HTR-8/SVneo (cell line): ENCODE results near the gene CCDC97.

Experiments
- DNase-seq: peaks from one replicate; pipeline ENCODE4 v3.0.0; 2011; ENCODE audit warnings: low spot score, mixed read lengths; ENCODE audit not compliant: insufficient read length
- FAIRE-seq: peaks from 2 replicates; lab custom pipeline; 2011; peaks lifted over from hg19 to GRCh38; lab: Jason Lieb, UNC

The CCDC97 gene

DNA sequence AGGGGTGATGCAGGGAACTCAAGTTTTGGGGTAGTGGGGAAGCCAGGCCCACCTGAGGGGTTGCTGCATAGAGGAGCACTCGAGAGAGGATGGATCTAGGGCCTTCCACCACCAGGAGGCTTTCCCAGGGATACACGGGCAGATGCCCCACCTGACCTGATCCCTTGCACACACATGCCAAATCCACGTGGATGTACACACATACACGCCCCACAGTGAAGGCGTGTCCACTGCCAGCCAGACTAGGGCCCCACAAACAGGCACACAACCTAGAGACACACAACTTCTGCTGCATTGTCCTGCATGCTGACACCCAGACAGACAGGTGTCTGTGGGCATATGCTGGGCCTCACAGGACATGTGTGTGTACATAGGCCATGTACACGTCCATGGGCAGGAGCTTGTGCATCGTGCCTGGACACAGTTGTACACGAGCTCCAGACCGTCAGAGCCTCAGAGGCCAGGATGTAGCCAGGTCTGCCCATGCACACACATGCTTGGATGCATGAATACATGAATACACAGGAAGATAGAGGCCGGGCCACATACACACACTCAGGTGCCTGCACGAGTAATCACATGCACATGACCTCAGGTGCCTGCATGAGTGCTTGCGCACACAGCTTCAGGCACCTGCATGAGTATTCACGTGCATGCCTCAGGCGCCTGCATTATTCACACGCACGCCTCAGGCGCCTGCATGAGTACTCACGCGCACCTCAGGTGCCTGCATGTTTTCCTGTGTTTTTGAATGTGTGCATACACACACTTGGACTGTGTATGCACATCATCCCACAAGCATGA lies 8.9 kb downstream of the CCDC97 start:
- FAIRE-seq, result no peak
- DNase-seq, result no peak

DNA sequence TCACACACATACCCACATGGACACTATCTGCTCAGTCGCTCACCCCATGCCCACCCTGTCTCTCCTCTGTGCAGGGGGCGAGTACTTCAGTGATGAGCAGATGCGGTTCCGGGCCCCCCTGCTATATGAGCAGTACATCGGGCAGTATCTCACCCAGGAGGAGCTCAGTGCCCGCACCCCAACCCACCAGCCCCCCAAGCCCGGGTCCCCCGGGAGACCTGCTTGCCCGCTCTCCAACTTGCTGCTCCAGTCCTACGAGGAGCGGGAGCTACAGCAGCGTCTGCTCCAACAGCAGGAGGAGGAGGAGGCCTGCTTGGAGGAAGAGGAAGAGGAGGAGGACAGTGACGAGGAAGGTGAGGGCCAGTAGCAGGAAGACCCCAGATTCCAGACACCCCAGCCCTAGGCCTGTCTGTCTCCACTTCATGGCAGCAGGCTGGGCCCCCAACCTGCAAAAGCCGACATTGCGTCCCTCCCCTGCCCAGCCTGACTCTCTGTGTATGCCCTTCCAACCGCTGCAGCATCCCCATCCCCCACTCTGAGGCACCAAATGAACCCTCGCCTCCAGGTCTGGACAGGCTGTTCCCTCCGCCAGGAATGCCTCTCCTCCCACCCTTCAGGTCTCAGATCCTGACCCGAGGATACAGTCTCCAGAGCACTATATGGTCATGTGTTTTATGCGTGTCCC lies 9.7 kb downstream of the CCDC97 start:
- no peak for DNase-seq

DNA sequence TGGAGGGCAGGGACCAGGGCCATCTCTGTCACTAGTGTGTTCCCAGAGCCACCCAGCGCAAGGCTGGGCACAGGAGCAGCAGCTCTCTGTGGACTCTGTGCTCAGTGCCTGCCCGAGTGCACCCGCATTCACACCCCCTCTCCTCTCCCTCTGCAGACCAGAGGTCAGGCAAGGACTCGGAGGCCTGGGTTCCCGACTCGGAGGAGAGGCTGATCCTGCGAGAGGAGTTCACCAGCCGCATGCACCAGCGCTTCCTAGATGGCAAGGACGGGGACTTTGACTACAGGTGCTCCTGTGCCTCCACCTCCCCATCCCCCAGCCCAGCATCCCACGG lies 10.2 kb downstream of the CCDC97 start:
- FAIRE-seq (no peak), DNase-seq (no peak)

More for the DNA sequence above, 9.7 kb downstream of the CCDC97 start:
- FAIRE-seq, result no peak

DNA sequence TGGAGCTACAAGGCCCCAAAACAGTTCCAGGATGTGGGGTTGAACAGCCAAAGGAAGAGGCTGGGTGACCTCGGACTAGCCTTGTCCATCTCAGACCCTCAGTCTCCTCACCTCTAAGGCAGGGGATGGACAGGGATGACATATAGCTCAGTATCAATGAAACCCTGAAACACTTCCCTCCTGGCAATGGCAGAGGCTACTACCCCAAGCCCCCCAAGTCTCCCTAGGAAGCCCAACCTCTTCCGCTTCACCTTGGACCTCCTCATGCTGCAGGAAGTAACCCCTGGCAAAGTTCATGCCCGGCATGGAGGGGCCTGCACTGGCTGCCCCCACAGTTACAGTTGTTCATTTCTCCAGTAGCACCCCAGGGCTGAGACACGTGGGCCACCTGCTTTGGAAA lies 10.6 kb downstream of the CCDC97 start:
- no peak for DNase-seq
- no peak for FAIRE-seq

DNA sequence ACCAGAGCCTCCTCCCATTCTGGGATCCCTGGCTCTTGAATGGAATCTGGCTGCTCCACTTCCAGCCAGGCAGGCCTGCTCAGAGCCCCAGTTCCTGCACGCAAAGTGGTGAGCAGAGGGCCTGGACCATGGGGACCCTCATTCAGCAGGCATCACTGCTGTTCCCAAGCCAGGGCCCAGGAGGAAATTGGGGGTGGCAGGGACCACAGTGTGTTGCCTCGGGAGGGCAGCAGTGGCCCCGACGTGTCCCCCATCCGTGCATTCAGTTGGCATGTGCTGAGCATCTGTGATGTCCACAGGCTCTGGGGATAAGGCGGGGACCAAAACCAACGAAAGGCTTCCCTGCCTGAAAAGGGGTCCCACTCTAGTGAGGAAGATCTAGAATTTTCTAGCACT lies 11.2 kb downstream of the CCDC97 start:
- no peak for DNase-seq
- FAIRE-seq, result no peak

DNA sequence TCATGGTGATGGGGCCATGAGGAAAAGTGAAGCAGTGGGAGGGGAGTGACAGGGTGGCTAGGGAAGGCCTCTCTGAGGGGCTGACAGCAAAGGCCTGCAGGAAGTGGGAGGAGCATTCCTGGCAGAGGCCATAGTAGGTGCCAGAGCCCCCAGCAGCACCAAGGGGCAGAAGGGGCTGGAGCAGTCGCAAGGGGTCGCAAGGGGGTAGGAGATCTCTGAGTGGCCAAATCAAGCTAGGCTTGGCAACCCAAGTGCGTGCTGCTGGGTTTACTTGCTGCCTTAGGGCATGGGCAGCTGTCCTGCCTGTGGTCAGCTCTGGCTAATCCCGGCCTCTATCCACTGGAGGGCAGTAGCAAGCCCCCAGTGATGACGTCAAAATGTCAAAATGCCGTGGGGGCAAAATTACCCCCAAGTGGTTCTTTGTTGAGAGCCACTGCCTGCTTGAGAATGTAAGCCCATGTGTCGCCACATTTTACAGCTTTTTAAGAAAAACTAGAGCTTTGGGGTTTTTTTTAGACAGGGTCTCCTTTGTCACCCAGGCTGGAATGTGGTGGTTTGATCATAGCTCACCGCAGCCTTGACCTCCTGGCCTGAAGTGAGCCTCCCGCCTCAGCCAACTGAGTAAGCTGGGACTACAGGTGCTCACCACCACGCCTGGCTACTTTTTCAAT lies 11.8 kb downstream of the CCDC97 start:
- DNase-seq (peak; percentile 72), FAIRE-seq (peak; percentile 92)

DNA sequence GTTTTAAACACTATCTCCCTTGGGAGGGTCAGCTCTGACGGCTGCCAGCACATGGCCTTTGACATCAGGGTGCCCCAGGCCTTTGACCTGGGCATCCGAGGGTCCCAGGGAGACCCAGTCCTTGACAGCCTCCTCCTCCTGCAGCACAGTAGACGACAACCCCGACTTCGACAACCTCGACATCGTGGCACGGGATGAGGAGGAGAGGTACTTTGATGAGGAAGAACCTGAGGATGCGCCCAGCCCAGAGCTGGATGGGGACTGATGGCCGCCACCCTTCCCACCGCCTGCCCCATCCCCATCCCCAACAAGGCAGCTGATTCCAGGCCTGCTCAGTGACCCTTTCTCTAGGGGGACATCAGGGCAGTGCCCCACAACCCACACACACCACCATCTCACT lies 12.5 kb downstream of the CCDC97 start:
- no peak for DNase-seq

DNA sequence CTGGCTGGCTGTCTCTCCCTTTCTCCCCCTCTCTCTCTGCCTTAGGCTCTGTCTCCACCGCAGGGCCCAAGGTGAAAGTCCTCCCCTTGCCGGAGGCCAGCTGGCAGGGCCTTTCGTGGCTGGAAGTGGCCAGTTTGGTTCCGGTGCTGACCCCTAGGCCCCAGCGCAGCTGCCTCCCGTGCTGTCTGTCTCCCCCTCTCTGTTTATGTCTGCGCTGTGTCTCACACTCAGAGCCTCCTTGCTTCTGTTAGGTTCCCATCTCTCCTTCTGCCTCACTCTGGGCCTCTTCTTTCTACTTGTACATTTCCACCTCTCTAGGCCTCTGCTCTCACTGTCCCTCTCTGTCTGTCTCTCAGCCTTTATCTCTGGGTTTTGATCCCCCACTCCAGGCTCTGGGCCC lies 13.1 kb downstream of the CCDC97 start:
- FAIRE-seq, result no peak

More for the DNA sequence above, 12.5 kb downstream of the CCDC97 start:
- no peak for FAIRE-seq

DNA sequence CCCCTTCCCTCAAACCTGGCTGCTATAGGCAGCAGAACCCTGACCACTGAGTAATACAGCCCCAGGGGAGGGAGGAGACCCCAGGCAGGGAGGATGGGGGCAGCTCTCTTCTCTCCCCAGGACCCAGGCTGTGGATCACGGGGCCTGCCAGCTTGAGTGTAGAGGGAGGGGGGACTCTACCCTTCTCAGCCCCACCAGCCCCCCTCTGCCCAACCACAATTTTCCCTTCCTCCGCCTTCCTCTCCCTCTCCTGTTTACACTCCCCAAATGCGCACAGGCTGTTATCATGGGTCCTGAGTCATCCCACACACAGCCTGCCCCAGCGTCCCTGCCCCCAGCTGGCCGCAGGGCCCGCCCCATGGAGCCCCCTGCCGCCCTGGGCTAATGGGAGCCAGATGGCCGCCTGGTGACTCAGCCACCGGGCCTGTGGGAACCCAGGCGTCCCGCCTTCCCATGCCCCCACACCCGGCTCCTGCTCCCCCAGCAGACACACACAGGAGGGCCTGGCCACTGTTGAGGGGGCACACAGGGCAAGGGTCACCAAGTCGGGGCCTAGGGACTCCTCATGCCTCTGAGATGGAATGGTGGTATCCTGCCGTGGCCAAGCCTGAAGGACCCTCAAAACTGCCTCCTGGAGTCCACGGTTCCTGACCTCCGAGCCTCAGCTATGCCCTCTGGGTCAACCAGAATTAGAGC lies 13.6 kb downstream of the CCDC97 start:
- peak; percentile 94 for FAIRE-seq
- DNase-seq, result peak; percentile 92

More for the DNA sequence above, 13.1 kb downstream of the CCDC97 start:
- no peak for DNase-seq

DNA sequence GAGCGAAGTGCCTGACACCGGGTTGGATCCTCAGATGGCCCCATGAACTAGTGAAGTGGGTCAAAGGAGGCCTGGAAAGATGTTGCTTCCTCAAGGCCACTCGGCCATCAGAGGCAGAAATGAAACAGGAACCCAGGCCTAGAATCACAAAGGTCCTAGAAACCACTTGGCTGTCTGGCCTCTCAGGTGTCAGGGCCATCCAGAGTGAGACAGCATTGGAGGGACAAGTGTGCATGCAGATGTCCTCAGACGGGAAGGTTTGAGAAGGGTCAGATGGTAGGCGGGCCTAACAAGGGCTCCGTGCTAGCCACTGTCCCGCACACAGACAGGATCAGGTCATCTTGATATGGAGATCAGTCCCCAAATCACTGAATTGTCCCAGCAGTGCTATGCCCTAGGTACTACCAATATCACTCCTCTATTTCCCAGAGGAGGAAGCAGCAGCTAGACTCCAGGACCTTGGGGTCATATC lies 14.3 kb downstream of the CCDC97 start:
- DNase-seq, result no peak
- FAIRE-seq, result no peak

DNA sequence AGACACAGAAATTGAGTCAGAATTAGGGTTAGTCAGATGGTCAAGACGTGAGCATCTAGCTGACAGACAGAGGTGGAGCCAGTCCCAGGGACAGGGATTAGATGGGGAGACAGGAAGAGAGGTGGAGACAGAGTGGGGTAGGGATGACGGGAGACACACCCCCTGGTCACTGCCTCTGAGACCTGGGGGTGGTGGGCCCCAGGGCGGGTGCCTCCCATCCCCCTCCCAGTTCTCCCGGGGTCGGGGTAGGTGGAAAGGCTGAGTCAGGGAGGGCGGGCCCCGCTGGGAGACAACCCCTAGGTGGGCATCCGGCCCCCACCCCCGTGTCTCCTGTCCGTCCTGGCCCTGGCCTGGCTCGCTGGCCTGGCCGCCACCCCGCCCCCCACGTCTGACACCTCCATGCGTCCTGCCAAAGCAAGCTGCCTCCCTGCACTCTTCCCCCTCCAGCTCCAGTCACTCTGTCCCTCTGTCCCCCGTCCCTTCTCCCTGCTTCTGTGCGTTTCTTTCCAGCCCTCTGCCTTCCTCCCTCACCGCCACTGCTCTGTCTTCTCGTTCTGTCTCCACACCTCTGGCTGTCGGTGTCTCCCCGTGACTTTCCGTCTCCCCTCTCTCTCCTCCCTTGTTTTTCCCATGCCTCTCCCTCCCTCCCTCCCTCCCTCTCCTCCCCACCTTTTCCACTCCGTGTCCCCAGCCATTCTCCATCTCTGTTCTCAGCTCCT lies 15.1 kb downstream of the CCDC97 start:
- FAIRE-seq (peak; percentile 80), DNase-seq (peak; percentile 85)

DNA sequence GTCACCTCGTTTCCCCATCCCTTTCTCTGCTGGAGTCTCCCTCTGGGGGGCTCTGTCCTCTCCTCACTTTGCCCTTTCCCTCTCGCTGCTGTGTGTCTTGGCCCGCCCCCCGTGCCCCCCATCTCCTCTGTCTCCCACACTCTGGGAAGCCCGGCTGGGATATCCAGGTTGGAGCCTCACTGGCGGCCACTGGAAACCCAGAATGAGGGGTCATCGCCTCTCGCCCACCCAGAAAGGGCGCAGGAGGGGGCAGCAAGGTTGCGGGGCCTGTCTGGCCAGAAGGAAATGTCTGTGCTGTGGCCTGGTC lies 15.6 kb downstream of the CCDC97 start:
- FAIRE-seq, result no peak
- no peak for DNase-seq

DNA sequence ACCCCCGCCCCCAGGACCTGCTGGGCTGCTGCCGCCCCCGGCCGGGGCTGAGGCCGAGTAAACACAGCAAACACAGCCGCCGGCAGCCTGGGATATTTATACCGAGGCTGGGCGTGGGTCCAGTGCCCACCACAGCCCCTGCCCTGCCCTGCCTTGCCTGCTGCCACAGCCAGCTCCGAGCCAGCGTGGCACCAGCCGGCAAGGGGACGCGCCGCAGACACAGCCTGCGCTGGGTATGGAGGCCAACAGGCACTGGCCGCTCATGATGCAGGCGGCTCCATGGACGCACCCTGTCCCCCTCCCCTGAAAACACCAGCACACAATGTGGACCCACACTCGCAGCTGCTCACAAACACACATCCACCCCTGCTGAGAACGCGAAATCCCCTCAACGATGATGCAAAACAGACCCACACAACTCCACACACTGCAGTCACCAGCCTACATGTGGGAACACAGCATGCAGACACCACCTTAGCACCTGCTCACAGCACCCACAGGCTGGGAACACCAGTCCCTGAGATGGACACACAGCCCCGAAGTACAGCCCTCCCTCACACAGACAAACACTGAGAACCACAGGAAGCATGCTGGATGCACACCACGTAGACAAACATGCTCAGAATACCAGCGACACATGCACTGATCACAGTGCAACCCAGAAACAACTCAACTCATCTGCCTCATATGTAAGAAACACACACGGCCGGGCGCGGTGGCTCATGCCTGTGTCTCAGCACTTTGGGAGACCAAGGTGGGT lies 16.2 kb downstream of the CCDC97 start:
- no peak for DNase-seq
- FAIRE-seq, result peak; percentile 64

DNA sequence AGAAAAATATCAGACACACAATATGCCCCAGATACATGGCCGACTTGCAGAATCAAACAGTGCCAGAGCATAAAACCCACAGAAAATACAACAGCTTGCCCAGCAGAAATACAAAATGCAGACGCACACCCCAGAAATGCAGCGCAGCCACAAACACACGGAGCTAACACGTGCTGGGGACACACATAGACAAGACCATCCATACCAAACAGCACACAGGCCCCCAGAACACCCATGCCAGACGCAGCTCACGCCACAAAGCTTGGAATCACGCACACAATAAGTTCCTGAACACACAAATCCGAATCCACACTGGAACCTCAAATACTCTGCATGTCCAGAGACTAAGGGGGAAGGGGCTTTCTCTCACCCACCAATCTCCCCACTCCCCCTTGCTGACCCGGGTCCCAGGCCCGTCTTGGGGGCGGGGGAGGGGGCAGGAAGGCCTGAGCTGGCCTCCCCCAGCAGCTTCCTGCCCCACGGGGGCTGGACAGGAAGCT lies 17.2 kb downstream of the CCDC97 start:
- no peak for DNase-seq

DNA sequence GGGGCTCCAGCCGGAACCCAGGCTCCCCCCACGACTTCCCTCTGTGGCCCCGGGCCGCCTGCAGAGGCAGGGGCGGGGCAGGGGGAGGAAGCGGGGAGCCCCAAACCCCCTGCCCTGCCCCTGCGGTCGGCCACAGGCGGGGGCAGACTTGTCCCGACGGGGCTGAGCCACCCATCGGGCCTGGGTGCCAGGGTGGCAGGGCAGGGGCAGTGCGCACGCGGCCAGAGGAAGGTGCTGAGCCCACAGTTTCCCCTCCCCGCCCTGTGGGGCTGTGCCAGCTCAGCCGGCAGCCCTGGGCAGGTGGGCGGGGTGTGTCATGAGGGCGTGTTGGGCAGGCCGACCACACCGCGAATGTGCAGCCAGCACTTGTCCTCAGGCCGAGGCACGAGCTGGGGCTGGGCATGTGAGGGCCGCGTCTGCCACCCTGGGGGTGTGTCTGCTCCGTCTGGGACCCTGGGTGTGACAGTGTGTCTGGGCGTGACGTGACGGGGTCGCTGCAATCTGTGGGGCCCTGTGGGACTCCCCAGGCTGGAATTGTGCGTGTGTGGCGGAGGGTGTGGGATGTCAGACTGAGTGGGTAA lies 17.7 kb downstream of the CCDC97 start:
- FAIRE-seq (peak; percentile 91), DNase-seq (peak; percentile 65)

More for the DNA sequence above, 17.2 kb downstream of the CCDC97 start:
- no peak for FAIRE-seq

DNA sequence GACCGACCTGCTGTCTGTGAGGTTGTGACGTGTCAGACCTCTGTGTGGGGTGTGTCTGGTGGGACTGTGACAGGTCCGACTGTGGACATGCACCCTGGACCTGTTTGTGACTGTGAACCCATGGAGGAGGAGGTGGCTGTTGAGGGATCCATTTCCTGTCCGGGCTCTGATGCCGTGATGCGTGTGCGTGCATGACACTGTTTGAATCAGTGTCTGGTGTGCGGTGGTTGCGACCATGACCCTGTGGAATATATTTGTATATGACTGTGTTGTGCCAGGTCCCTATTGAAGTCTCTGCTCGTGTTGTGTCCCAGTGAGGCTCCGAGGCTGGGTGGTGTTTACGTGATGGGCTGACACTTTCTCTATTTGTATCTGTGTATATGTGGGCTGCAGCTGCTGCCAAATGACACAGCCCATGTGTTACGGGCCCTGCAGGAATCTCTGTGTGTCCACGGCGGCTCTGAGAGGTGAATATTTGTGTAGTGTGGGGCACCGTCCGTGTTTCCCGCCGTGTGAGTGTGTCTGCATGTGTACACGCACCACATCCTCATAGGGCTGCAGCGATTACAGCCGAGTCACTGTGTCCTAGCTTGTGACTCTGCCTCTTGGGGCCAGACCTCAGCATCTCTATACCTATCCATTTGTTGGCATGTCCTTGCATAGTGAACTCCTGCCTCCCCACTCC lies 18.3 kb downstream of the CCDC97 start:
- DNase-seq (no peak), FAIRE-seq (peak; percentile 58)

DNA sequence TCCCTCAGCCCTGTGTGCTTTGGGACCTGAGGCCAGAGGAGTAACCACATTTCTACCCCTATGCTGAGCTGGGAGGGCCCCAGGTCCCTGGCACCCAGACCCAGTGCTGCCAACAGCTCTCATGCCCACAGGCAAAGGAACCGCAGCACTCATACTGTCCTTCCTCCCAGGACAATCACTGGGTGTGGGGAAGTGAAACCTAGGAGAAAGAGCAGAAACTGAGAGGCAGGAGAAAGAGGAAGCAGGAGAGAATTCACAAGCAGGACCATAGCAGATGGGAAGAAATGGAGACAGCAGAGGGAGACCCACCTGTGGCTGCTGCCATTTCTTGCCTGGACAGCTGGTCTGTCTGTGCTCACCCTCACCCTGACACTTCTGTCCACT lies 18.9 kb downstream of the CCDC97 start:
- no peak for FAIRE-seq
- DNase-seq, result no peak

DNA sequence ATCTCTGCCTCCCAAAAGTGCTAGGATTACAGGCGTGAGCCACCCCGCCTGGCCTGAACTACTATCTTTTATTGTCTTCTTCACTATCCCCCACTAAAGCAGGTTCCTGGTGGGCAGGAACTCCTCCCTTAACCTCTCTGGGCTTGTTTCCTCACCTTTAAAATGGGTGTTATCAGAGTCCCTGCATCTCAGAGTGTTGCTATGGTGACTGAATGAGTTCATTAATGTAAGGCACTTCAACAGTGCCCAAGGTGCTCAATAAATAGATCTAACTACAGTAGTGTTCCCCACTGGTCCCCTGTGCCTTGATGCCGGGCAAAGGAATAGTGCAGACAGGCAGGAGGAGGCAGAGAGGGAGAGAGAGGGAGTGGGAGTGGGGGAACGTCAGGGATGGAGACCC lies 20.5 kb downstream of the CCDC97 start:
- DNase-seq, result no peak
- FAIRE-seq, result no peak
